IMR-90 (cell line): ENCODE results near the gene FADS2. TPM values are rescaled to one million over a fixed set of nuclear protein-coding genes. Genes with fewer than 3 reads are reported as not detected.

ENCODE experiments used
- ATAC-seq: fragments of 200-7000 bp; cut with Tn5 transposase; 2 replicates; pipeline ENCODE4 v1.9.1; 2020; ENCODE audit warnings: low read depth, mild to moderate bottlenecking, moderate library complexity
- BruUV-seq: library from RNA; stranded (reverse); fragments of 400-500 nt; replicated peaks from 2 replicates; lab custom pipeline; 2021; lab: Mats Ljungman, UMichigan
- CTCF ChIA-PET: fragments of 300-600 bp; formaldehyde crosslinking; extraction: SDS; loops from one replicate; lab custom pipeline; 2021; ENCODE audit warnings: antibody characterized with exemption; lab: Yijun Ruan, JAX
- POLR2A ChIA-PET: fragments of 300-600 bp; sonication (Branson Sonifier 250); formaldehyde crosslinking; loops from one replicate; lab custom pipeline; 2022; ENCODE audit warnings: antibody characterized with exemption; ENCODE audit not compliant: unreplicated experiment; lab: Charles Lee
- DNase-seq: peaks from one replicate; pipeline ENCODE4 v3.0.0; 2013
- H2AFZ ChIP-seq: replicated peaks from 2 replicates; pipeline ENCODE3; 2013; ENCODE audit warnings: low read length, mild to moderate bottlenecking; ENCODE audit not compliant: poor library complexity
- H2AK5ac ChIP-seq: 2 replicates; pipeline ENCODE4 v1.6.1; 2013; ENCODE audit warnings: low read depth, low read length, inconsistent platforms
- H2AK9ac ChIP-seq: replicated peaks from 2 replicates; pipeline ENCODE3; 2013; ENCODE audit warnings: mild to moderate bottlenecking, low read depth, low read length, moderate library complexity; ENCODE audit not compliant: poor library complexity
- H2BK120ac ChIP-seq: 2 replicates; pipeline ENCODE4 v1.6.1; 2013; ENCODE audit warnings: low read depth, low read length, inconsistent platforms
- H2BK15ac ChIP-seq: 3 replicates; pipeline ENCODE4 v1.6.1; 2013; ENCODE audit warnings: low read depth, low read length, inconsistent platforms
- H2BK20ac ChIP-seq: 2 replicates; pipeline ENCODE4 v1.6.1; 2013; ENCODE audit warnings: low read depth, mild to moderate bottlenecking, inconsistent platforms, low read length, moderate library complexity
- H2BK5ac ChIP-seq: 2 replicates; pipeline ENCODE4 v1.6.1; 2013; ENCODE audit warnings: mild to moderate bottlenecking, low read depth, low read length, inconsistent platforms; ENCODE audit not compliant: poor library complexity, severe bottlenecking
- H3K14ac ChIP-seq: replicated peaks from 2 replicates; pipeline ENCODE4 v1.6.1; 2013; ENCODE audit warnings: low read depth, low read length, inconsistent platforms
- H3K18ac ChIP-seq: 2 replicates; pipeline ENCODE4 v1.6.1; 2013; ENCODE audit warnings: low read depth, low read length, control low read depth
- H3K23ac ChIP-seq: 2 replicates; pipeline ENCODE4 v1.6.1; 2013; ENCODE audit warnings: low read depth, low read length, inconsistent platforms
- H3K27ac ChIP-seq: 2 replicates; pipeline ENCODE4 v1.5.1; 2013; ENCODE audit warnings: mild to moderate bottlenecking, control low read depth, low read length; ENCODE audit not compliant: insufficient read depth
- H3K27me3 ChIP-seq: 2 replicates; pipeline ENCODE4 v1.6.1; 2013; ENCODE audit warnings: low read length; ENCODE audit not compliant: control insufficient read depth, insufficient read depth
- H3K36me3 ChIP-seq: 2 replicates; pipeline ENCODE4 v1.6.1; 2013; ENCODE audit warnings: low read length, mixed read lengths; ENCODE audit not compliant: control insufficient read depth, insufficient read depth
- H3K4ac ChIP-seq: 2 replicates; pipeline ENCODE4 v1.6.1; 2013; ENCODE audit warnings: low read depth, low read length, inconsistent platforms
- H3K4me1 ChIP-seq: 2 replicates; pipeline ENCODE4 v1.6.1; 2013; ENCODE audit warnings: low read length, mixed read lengths; ENCODE audit not compliant: control insufficient read depth, insufficient read depth
- H3K4me2 ChIP-seq: 2 replicates; pipeline ENCODE4 v1.6.1; 2013; ENCODE audit warnings: low read depth, mild to moderate bottlenecking, control low read depth, low read length, moderate library complexity
- H3K4me3 ChIP-seq: 2 replicates; pipeline ENCODE4 v1.5.1; 2013; ENCODE audit warnings: low read depth, mild to moderate bottlenecking, control low read depth, low read length, moderate library complexity; ENCODE audit not compliant: insufficient read depth
- H3K56ac ChIP-seq: 2 replicates; pipeline ENCODE4 v1.6.1; 2013; ENCODE audit warnings: low read length, inconsistent platforms; ENCODE audit not compliant: insufficient read depth; ENCODE audit errors: extremely low read depth
- H3K79me1 ChIP-seq, 2 experiments: 2 replicates each; pipeline ENCODE4 v1.6.1; 2013; ENCODE audit warnings: low read length in 2 of 2, inconsistent platforms in 1 of 2, low read depth in 1 of 2
- H3K9ac ChIP-seq: 2 replicates; pipeline ENCODE4 v1.6.1; 2013; ENCODE audit warnings: low read depth, low read length, control low read depth
- H3K9me1 ChIP-seq: 2 replicates; pipeline ENCODE4 v1.6.1; 2013; ENCODE audit warnings: low read length, inconsistent platforms; ENCODE audit not compliant: insufficient read depth
- H3K9me3 ChIP-seq: 2 replicates; pipeline ENCODE4 v1.6.1; 2013; ENCODE audit warnings: low read length; ENCODE audit not compliant: control insufficient read depth, insufficient read depth
- H4K20me1 ChIP-seq: 2 replicates; pipeline ENCODE4 v1.6.1; 2013; ENCODE audit warnings: low read length, inconsistent platforms; ENCODE audit not compliant: insufficient read depth
- H4K5ac ChIP-seq: 2 replicates; pipeline ENCODE4 v1.6.1; 2013; ENCODE audit warnings: mild to moderate bottlenecking, low read depth, low read length, control low read depth
- H4K8ac ChIP-seq, 2 experiments: 2 replicates each; pipeline ENCODE4 v1.6.1; 2013; ENCODE audit warnings: low read depth in 2 of 2, low read length in 2 of 2, control low read depth in 1 of 2, inconsistent platforms in 1 of 2
- H4K91ac ChIP-seq: 2 replicates; pipeline ENCODE4 v1.6.1; 2013; ENCODE audit warnings: low read depth, low read length, inconsistent platforms; ENCODE audit not compliant: insufficient read depth
- BHLHE40 ChIP-seq: fragments of 150-350 bp; IDR thresholded peaks from 2 replicates; pipeline ENCODE4 v1.6.1; 2016; ENCODE audit warnings: mild to moderate bottlenecking, low read depth, low read length
- CHD1 ChIP-seq: IDR thresholded peaks from 2 replicates; pipeline ENCODE4 v1.6.1; 2012; ENCODE audit warnings: low read depth, low read length, improper control_type of control experiment
- CTCF ChIP-seq: conservative IDR thresholded peaks from 2 replicates; pipeline ENCODE4 v1.5.1; 2012; ENCODE audit warnings: mild to moderate bottlenecking, low read depth, low read length, improper control_type of control experiment
- ELK1 ChIP-seq: fragments of 150-350 bp; IDR thresholded peaks from 2 replicates; pipeline ENCODE4 v1.6.1; 2016; ENCODE audit warnings: low read depth, mild to moderate bottlenecking, low read length, moderate library complexity, borderline replicate concordance
- FOS ChIP-seq: fragments of 150-350 bp; IDR thresholded peaks from 2 replicates; pipeline ENCODE4 v1.6.1; 2016; ENCODE audit warnings: low read depth, low read length
- MAFK ChIP-seq: IDR thresholded peaks from 2 replicates; pipeline ENCODE4 v1.6.1; 2012; ENCODE audit warnings: low read depth, low read length, improper control_type of control experiment
- MAZ ChIP-seq: IDR thresholded peaks from 2 replicates; pipeline ENCODE4 v1.6.1; 2012; ENCODE audit warnings: low read depth, mild to moderate bottlenecking, low read length, improper control_type of control experiment, moderate library complexity, borderline replicate concordance
- MXI1 ChIP-seq: IDR thresholded peaks from 2 replicates; pipeline ENCODE4 v1.6.1; 2012; ENCODE audit warnings: low read depth, mild to moderate bottlenecking, low read length, moderate library complexity, borderline replicate concordance
- NFE2L2 ChIP-seq: fragments of 150-350 bp; IDR thresholded peaks from 2 replicates; pipeline ENCODE4 v1.6.1; 2016; ENCODE audit warnings: low read depth, mild to moderate bottlenecking, low read length
- POLR2A ChIP-seq: IDR thresholded peaks from 2 replicates; pipeline ENCODE4 v1.6.1; 2012; ENCODE audit warnings: mild to moderate bottlenecking, low read depth, low read length
- RAD21 ChIP-seq: IDR thresholded peaks from 2 replicates; pipeline ENCODE4 v1.6.1; 2012; ENCODE audit warnings: low read length, improper control_type of control experiment
- RCOR1 ChIP-seq: IDR thresholded peaks from 2 replicates; pipeline ENCODE4 v1.6.1; 2012; ENCODE audit warnings: mild to moderate bottlenecking, low read length, improper control_type of control experiment; ENCODE audit not compliant: insufficient replicate concordance
- SMC3 ChIP-seq: fragments of 150-350 bp; IDR thresholded peaks from 2 replicates; pipeline ENCODE4 v1.6.1; 2016; ENCODE audit warnings: low read depth, mild to moderate bottlenecking, antibody characterized with exemption, low read length, moderate library complexity
- USF2 ChIP-seq: fragments of 150-350 bp; IDR thresholded peaks from 2 replicates; pipeline ENCODE4 v1.6.1; 2017; ENCODE audit warnings: mild to moderate bottlenecking, antibody characterized with exemption, low read length, low read depth
- WGBS, 2 experiments: methylation state at CpG; one replicate each; pipeline versions ENCODE4 v1.1.5 to v1.1.7; 2013; ENCODE audit warnings: missing lambda C conversion rate in 2 of 2; ENCODE audit not compliant: insufficient read length in 1 of 2; ENCODE audit errors: extremely low coverage in 2 of 2; 5-methylcytosine and 5-hydroxymethylcytosine counted together
- dilution Hi-C: fragments of 300-500 bp; cut with HindIII; formaldehyde crosslinking; loops from one replicate; pipeline ENCODE4 v1.14.3; 2018; ENCODE audit warnings: low sequenced_read_pairs; ENCODE audit not compliant: unreplicated experiment
- in situ Hi-C: fragments of 300-500 bp; cut with MboI; formaldehyde crosslinking; loops from 3 replicates; pipeline ENCODE4 v1.14.3; 2019; ENCODE audit warnings: low sequenced_read_pairs, inconsistent platforms, mixed read lengths
- intact Hi-C: fragments of 100-400 bp; cut with micrococcal nuclease; formaldehyde crosslinking; loops from 2 replicates; pipeline ENCODE4 v1.10.0; 2022
- polyA plus RNA-seq, 3 experiments: library from polyadenylated mRNA; depleted of rRNA; stranded (reverse); fragments of >200 nt; gene quantifications; 2 replicates each; pipeline ENCODE4 v1.2.3, GENCODE V29; 2012; ENCODE audit warnings: low replicate concordance in 1 of 3
- total RNA-seq: library from RNA; depleted of rRNA; stranded (reverse); fragments of >200 nt; gene quantifications from 2 replicates; pipeline ENCODE4 v1.2.3, GENCODE V29; 2012

The FADS2 gene
- total and polyA plus RNA-seq, 2 of the 4 experiments (the other 2 are of a cell fraction): 33.3 to 88.4 TPM

- WGBS, 2 experiments: 70% methylated on average over 2 of the region's 10 CpGs; no CpG with 5 or more reads in 1 of the 2 experiments
- intact Hi-C loops: no loop called here
- H3K14ac ChIP-seq: no peak overlapping the region
- no peaks in the 10 kb centered on the region for H3K27me3 ChIP-seq
- in situ Hi-C loops: no loop called here
- peaks cover 16% of the 10 kb centered on the region for H3K9me1 ChIP-seq
- H2BK5ac ChIP-seq: no peak overlapping the region
- no peak overlapping the region for H4K8ac ChIP-seq
- H3K4me3 ChIP-seq: no peak overlapping the region
- ATAC-seq (no peak), DNase-seq (no peak)
- ChIA-PET CTCF (no interaction called here), POLR2A (no interaction called here)
- peaks cover 41% of the 10 kb centered on the region for H3K36me3 ChIP-seq
- H4K91ac ChIP-seq: no peak overlapping the region
- H2AK9ac ChIP-seq: no peak overlapping the region
- H3K79me1 ChIP-seq: peaks cover 4 to 40% of the 10 kb centered on the region in 2 experiments; a peak in 3 of 4 replicates
- H4K20me1 ChIP-seq: peaks cover 21% of the 10 kb centered on the region; the same call in 1 of the 2 replicates
- no peaks in the 10 kb centered on the region for H3K9me3 ChIP-seq
- H2BK15ac ChIP-seq: no peak overlapping the region
- H3K56ac ChIP-seq: no peak overlapping the region
- H3K23ac ChIP-seq: no peak overlapping the region
- H2BK120ac ChIP-seq: no peak overlapping the region
- no peak overlapping the region for H4K5ac ChIP-seq
- BruUV-seq: no TSS peak
- no peak overlapping the region for H3K9ac ChIP-seq
- no peak overlapping the region for H3K18ac ChIP-seq
- peaks cover 6% of the 10 kb centered on the region; the same call in 1 of the 2 replicates for H3K4me1 ChIP-seq
- no peak overlapping the region for H3K4ac ChIP-seq
- no peak for TF ChIP-seq POLR2A
- no peak for TF ChIP-seq RCOR1
- no peak for TF ChIP-seq NFE2L2
- TF ChIP-seq MXI1: no peak
- TF ChIP-seq CHD1: no peak
- TF ChIP-seq MAZ: no peak
- no peak for TF ChIP-seq MAFK
- no peak for TF ChIP-seq FOS
- TF ChIP-seq CTCF: no peak
- TF ChIP-seq SMC3: no peak
- TF ChIP-seq USF2: no peak
- TF ChIP-seq BHLHE40: no peak
- TF ChIP-seq ELK1: no peak
- no peak for TF ChIP-seq RAD21
- no peak overlapping the region for H3K4me2 ChIP-seq
- no peak overlapping the region for H2AFZ ChIP-seq
- dilution Hi-C loops: no loop called here
- H3K27ac ChIP-seq: no peak overlapping the region
- H2AK5ac ChIP-seq: no peak overlapping the region
- H2BK20ac ChIP-seq: no peak overlapping the region
Measured at GRCh38 chr11:61838921-61839320, 10.8 kb downstream of the FADS2 start.
